KMS-11 (cell line): ENCODE data around the gene NDRG4.

ENCODE experiments used
- H2AFZ ChIP-seq: fragments of 200-600 bp; sonication (generic); 2 replicates; pipeline ENCODE4 v1.6.1; 2016; ENCODE audit warnings: antibody characterized with exemption, mixed run types, low read depth
- H3K27ac ChIP-seq: fragments of 200-600 bp; sonication (generic); 2 replicates; pipeline ENCODE4 v1.6.1; 2016; ENCODE audit warnings: mild to moderate bottlenecking, mixed run types
- H3K27me3 ChIP-seq: fragments of 200-600 bp; sonication (generic); 2 replicates; pipeline ENCODE4 v1.6.1; 2017; ENCODE audit warnings: mild to moderate bottlenecking, low read depth, mixed run types, moderate library complexity; ENCODE audit not compliant: insufficient read depth
- H3K36me3 ChIP-seq: fragments of 200-600 bp; sonication (generic); 2 replicates; pipeline ENCODE4 v1.6.1; 2017; ENCODE audit warnings: mild to moderate bottlenecking, mixed run types; ENCODE audit not compliant: insufficient read depth
- H3K4me1 ChIP-seq: fragments of 200-600 bp; sonication (generic); 2 replicates; pipeline ENCODE4 v1.6.1; 2016; ENCODE audit warnings: mild to moderate bottlenecking, low read depth, mixed run types; ENCODE audit not compliant: poor library complexity, severe bottlenecking
- H3K4me2 ChIP-seq: fragments of 200-600 bp; sonication (generic); 2 replicates; pipeline ENCODE4 v1.7.0; 2016; ENCODE audit warnings: mild to moderate bottlenecking, mixed run types
- H3K4me3 ChIP-seq: fragments of 200-600 bp; sonication (generic); IDR thresholded peaks from 2 replicates; pipeline ENCODE4 v1.6.1; 2017; ENCODE audit warnings: low read depth, low read length, mixed read lengths; ENCODE audit not compliant: insufficient read depth
- H3K79me2 ChIP-seq: fragments of 200-600 bp; sonication (generic); 2 replicates; pipeline ENCODE4 v1.6.1; 2016; ENCODE audit warnings: low read depth, mixed run types; ENCODE audit not compliant: insufficient read depth
- H3K9ac ChIP-seq: fragments of 200-600 bp; sonication (generic); 2 replicates; pipeline ENCODE4 v1.6.1; 2016; ENCODE audit warnings: mild to moderate bottlenecking, mixed run types
- H4K20me1 ChIP-seq: fragments of 200-600 bp; sonication (generic); 2 replicates; pipeline ENCODE4 v1.6.1; 2016; ENCODE audit warnings: mild to moderate bottlenecking, mixed run types; ENCODE audit not compliant: insufficient read depth
- CTCF ChIP-seq: fragments of 200-600 bp; sonication (generic); conservative IDR thresholded peaks from 2 replicates; pipeline ENCODE4 v1.6.1; 2017; ENCODE audit warnings: low read depth, mild to moderate bottlenecking, antibody characterized with exemption, low read length, moderate library complexity, mixed read lengths

NDRG4 gene

GRCh38 chr16:58474296-58474695 lies 25.6 kb upstream of the NDRG4 start:
- no peak overlapping the region for H2AFZ ChIP-seq
- H3K4me2 ChIP-seq: no peak overlapping the region
- no peaks in the 10 kb centered on the region for H4K20me1 ChIP-seq
- H3K27me3 ChIP-seq: no peaks in the 10 kb centered on the region
- no peak overlapping the region for H3K27ac ChIP-seq
- no peak overlapping the region for H3K4me3 ChIP-seq
- no peak overlapping the region for H3K9ac ChIP-seq
- H3K4me1 ChIP-seq: no peaks in the 10 kb centered on the region
- H3K79me2 ChIP-seq: no peaks in the 10 kb centered on the region
- H3K36me3 ChIP-seq: no peaks in the 10 kb centered on the region
- no peak for TF ChIP-seq CTCF

GRCh38 chr16:58475091-58475619 lies 24.8 kb upstream of the NDRG4 start:
- Histone ChIP-seq H3K4me1 (no peaks in the 10 kb centered on the region), H3K9ac (no peak overlapping the region), H2AFZ (no peak overlapping the region), H3K79me2 (no peaks in the 10 kb centered on the region), H3K36me3 (no peaks in the 10 kb centered on the region), H3K27me3 (no peaks in the 10 kb centered on the region), H4K20me1 (no peaks in the 10 kb centered on the region), H3K27ac (no peak overlapping the region), H3K4me3 (no peak overlapping the region), H3K4me2 (no peak overlapping the region)
- TF ChIP-seq CTCF: no peak

- H3K27ac ChIP-seq: no peak overlapping the region
- TF ChIP-seq CTCF: no peak
- no peaks in the 10 kb centered on the region for H3K79me2 ChIP-seq
- H3K9ac ChIP-seq: no peak overlapping the region
- no peaks in the 10 kb centered on the region for H4K20me1 ChIP-seq
- H2AFZ ChIP-seq: no peak overlapping the region
- no peaks in the 10 kb centered on the region for H3K27me3 ChIP-seq
- H3K36me3 ChIP-seq: no peaks in the 10 kb centered on the region
- H3K4me1 ChIP-seq: no peaks in the 10 kb centered on the region
- H3K4me3 ChIP-seq: no peak overlapping the region
- no peak overlapping the region for H3K4me2 ChIP-seq
Observed at GRCh38 chr16:58476791-58477190, 23.2 kb upstream of the NDRG4 start.

GRCh38 chr16:58478427-58478826 lies 21.5 kb upstream of the NDRG4 start:
- Histone ChIP-seq H2AFZ (no peak overlapping the region), H3K9ac (no peak overlapping the region), H3K4me2 (no peak overlapping the region), H3K36me3 (no peaks in the 10 kb centered on the region), H3K4me1 (no peaks in the 10 kb centered on the region), H3K27me3 (no peaks in the 10 kb centered on the region), H4K20me1 (no peaks in the 10 kb centered on the region), H3K79me2 (no peaks in the 10 kb centered on the region), H3K27ac (no peak overlapping the region), H3K4me3 (no peak overlapping the region)
- no peak for TF ChIP-seq CTCF
